Measurements from ENCODE around the gene TCTA. TPM values are rescaled to one million over a fixed set of nuclear protein-coding genes. Genes with fewer than 3 reads are reported as not detected.

TCTA gene
- total and polyA plus RNA-seq, 2 donors (not counting 3 experiments of a cell fraction or from before 2014, with no cell fraction given) = 21.9 to 32.3 TPM

- ChIA-PET POLR2A (no interaction called here), CTCF (interaction anchor here (1.1 kb wide), 1 partner anchor 13 kb away, joined by 4 read pairs; no protein-coding TSS in a partner anchor)
- DNase-seq (ENCODE audit: low read depth, low spot score) (no peak), FAIRE-seq (no peak)
- no peaks in the 10 kb centered on the region for H3K9me3 ChIP-seq (replicated peaks; ENCODE audit: control insufficient read depth, insufficient read depth, low read length)
- TF ChIP-seq CTCF (IDR thresholded peaks at IDR 0.05; ENCODE audit: extremely low read depth in 1 of 2, insufficient read depth in 1 of 2, low read depth in 1 of 2, low read length in 2 of 2) (no peak), MAX (IDR thresholded peaks at IDR 0.05; ENCODE audit: insufficient read depth, insufficient read length) (no peak), FOS (IDR thresholded peaks at IDR 0.05; ENCODE audit: borderline replicate concordance, insufficient read depth, low read length) (no peak), POLR2AphosphoS5 (IDR thresholded peaks at IDR 0.05; ENCODE audit: insufficient read depth, low read depth, low read length) (no peak), JUN (IDR thresholded peaks at IDR 0.05; ENCODE audit: borderline replicate concordance, insufficient read depth, insufficient read length, low read depth) (no peak), POLR2A (IDR thresholded peaks at IDR 0.05; ENCODE audit: low read depth, low read length) (no peak), EZH2 (IDR thresholded peaks at IDR 0.05; ENCODE audit: borderline replicate concordance, low read depth, low read length, severe bottlenecking) (no peak), GATA2 (IDR thresholded peaks at IDR 0.05; ENCODE audit: insufficient read depth, insufficient read length, low read depth, low read length) (no peak)
- H3K36me3 ChIP-seq (ENCODE audit: control insufficient read depth in 2 of 2, extremely low read depth in 1 of 2, insufficient read depth in 2 of 2, low read length in 2 of 2) = no peaks in the 10 kb centered on the region
- no peak overlapping the region for H3K27ac ChIP-seq (ENCODE audit: insufficient read depth, low read depth, low read length)
- H3K9ac ChIP-seq (replicated peaks; ENCODE audit: extremely low read depth, insufficient read depth, low read length) = no peak overlapping the region
- BruUV-seq (replicated peaks) = no TSS peak
- no peak overlapping the region for H3K4me2 ChIP-seq (ENCODE audit: insufficient read depth, low read length)
- dilution Hi-C loops (cut with MboI; ENCODE audit: extremely low pct_ligation_motif_present, low sequenced_read_pairs) = no loop called here
- no peak overlapping the region for H3K4me3 ChIP-seq (replicated peaks in 1 of 3; ENCODE audit: insufficient read depth in 1 of 3, low read depth in 1 of 3, low read length in 3 of 3)
- no peak overlapping the region for H2AFZ ChIP-seq (ENCODE audit: low read depth, low read length)
- no peaks in the 10 kb centered on the region for H3K27me3 ChIP-seq (ENCODE audit: control insufficient read depth in 2 of 2, insufficient read depth in 2 of 2, low read length in 2 of 2)
- no peaks in the 10 kb centered on the region for H3K9me1 ChIP-seq (replicated peaks; ENCODE audit: control insufficient read depth, extremely low read depth, insufficient read depth, low read length)
- H4K20me1 ChIP-seq (replicated peaks; ENCODE audit: control insufficient read depth, extremely low read depth, insufficient read depth, low read length) = no peaks in the 10 kb centered on the region
- H3K4me1 ChIP-seq (ENCODE audit: control insufficient read depth, extremely low read depth, insufficient read depth, low read length) = no peaks in the 10 kb centered on the region
- intact Hi-C loops (cut with micrococcal nuclease) = no loop called here
- H3K79me2 ChIP-seq (ENCODE audit: control insufficient read depth, insufficient read depth, low read length) = no peaks in the 10 kb centered on the region
Observed at GRCh38 chr3:49462222-49462621, 50.0 kb downstream of the TCTA start.

Measured in endothelial cell of umbilical vein (primary cell).